NCI-H2227 treated with DMSO at 0.1 percent for 48 hours (cell line): Measurements from ENCODE around the gene TFDP1.

Experiments
- DNase-seq: peaks from one replicate; lab custom pipeline; 2025; lab: John Stamatoyannopoulos, UW

Gene TFDP1

GRCh38 chr13:113650275-113650674, 65.7 kb downstream of the TFDP1 start:
- DNase-seq: no peak

- no peak for DNase-seq
Observed at GRCh38 chr13:113650731-113651148, 66.2 kb downstream of the TFDP1 start.

DNA sequence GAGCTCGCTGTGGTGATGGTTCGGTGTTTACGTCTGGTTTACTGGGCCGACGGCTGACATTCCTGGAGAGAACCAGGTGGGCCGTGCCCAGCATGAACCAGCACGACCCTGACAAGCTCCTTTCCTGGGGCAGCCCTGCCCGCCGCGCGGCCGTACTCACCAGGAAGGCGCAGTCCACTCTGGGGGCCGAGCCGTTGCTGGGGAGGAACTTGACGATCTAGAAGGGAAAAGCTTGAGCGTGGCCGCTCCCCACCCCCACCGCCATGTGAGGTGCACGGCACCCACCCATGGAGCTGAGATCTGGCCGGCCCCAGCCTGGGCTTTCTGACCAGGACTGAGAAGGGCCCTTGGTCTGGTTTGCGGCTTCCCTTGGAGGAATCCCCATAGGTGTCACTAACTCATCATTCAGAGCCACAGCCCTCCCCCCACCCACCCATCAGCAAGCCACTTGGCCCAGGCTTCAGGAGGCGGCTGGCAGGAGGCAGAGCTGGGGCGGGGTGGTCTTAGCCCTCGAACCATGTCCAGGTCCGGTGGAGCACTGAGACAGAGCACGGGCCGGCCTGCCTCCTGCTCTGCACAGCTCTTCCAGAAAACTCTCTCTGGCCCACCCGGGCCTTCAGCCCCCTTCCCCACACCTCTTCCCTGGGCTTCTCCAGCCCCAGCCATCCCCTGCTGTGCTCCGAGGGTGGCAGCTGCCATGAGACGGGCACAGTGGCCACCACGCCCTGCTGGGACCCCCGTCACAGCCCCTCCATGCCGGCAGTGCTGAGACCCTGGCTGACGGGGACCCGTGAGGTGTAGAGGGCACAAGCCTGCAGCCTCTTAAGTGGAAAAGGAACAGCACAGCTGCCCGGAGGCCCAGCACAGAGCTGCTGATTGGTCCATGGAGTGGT, 67.2 kb downstream of the TFDP1 start:
- no peak for DNase-seq

- DNase-seq: no peak
Observed at GRCh38 chr13:113652404-113653263, 68.1 kb downstream of the TFDP1 start.

DNA sequence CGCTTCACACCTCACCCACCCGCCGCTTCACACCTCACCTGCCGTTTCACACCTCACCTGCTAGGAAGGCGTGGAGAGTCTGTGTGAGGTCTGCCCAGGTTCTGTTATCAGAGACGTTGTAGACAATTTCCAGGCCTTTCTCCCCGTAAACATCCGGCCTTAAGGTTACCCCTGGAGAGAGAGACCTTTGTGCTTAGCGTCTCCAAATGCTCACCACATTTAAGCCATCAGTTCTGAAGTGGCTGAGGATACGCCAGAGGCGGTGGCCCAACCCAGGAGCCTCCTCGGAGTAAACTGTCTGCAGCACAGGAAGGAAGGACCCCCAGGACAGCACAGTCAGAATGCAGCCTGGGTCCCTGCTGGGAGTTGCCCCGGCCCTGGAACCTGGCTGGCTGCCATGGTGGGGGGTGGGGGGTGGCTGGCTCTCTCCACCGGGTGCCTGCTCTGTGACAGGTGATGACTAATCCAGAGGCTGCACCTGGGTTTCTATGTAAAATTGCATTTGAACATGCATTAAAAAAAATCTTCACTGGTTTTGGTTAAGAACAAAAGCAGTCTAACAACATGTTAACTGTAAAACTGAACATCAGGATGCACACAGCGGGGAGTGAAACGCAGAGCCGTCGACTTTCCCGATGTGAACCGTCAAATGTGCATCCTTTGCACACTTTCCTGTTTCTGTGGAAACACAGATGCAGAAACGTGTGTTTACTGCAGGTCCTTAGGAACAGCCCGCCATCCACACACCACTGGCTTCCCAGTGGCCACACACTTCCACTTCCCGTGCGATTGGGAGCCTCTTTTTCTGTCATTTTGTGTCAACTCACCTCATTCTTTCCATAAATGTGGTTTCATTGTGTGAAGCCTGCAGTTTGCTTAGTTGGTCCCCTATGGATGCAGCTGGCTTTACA, 69.0 kb downstream of the TFDP1 start:
- DNase-seq: no peak

GRCh38 chr13:113654175-113654560, 69.6 kb downstream of the TFDP1 start:
- DNase-seq: no peak

DNA sequence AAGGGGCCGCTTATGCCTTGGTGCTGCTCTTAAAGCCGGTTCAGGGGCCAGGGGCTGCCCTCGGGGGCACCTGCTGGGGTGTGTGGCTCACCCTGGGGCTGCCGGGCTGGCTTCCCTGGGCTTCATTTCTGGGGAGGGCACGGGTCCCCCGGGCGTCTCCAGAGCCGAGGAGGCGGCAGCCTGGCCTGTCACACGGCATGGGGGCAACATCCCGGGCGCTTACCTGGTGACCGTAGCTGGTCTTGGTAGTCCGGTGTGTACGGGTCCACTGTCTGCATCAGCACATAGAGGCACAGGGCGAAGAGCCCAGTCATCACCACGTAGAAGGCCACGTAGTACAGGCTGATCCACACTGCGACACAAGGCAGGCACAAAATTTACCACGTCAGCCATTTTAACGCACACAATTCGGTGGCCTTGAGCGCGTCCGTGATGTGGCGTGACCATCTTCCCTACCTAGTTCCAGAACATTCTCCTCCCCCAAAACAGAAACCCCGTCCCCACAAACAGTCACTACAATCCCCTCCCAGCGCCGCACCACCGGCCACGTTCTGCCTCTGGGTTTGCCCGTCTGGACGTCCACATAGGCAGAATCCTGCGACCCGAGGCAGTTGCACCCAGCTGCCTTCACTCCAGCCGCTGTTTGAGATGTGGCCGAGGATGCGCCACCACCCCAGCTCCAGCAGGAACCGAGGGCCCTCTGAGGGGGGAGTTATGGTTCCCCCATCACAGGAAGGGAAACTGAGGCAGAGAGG, 70.2 kb downstream of the TFDP1 start:
- DNase-seq: no peak

GRCh38 chr13:113655346-113656002, 70.9 kb downstream of the TFDP1 start:
- no peak for DNase-seq

DNA sequence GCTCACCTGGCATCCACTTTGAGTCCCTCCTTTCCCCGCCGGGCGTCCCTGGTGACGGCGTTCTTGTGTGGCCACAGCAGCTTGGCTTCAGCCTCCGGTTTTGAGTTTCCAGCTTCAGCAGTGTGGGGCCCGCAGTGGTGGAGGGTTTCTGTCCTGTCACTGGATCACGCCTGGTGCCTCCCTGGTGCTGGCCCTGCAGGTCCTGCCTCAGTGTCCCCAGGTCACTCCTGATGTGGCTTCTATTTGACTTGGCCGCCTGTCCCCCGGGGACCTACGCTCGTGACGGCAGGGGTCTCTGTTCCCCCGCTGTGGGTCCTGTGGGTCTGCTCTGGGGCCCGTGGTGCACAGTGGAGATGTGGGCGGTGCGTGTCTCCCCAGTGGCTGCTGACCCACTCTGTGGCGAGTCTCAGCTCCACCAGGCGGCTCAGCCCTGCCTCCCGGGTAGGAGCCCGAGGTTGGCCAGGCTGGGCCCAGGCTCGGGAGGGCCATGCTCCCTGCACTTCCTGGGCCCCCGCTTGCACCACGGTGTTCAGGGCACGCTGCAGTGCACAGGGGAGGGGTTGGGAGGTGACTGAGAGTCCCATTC, 71.5 kb downstream of the TFDP1 start:
- no peak for DNase-seq

DNA sequence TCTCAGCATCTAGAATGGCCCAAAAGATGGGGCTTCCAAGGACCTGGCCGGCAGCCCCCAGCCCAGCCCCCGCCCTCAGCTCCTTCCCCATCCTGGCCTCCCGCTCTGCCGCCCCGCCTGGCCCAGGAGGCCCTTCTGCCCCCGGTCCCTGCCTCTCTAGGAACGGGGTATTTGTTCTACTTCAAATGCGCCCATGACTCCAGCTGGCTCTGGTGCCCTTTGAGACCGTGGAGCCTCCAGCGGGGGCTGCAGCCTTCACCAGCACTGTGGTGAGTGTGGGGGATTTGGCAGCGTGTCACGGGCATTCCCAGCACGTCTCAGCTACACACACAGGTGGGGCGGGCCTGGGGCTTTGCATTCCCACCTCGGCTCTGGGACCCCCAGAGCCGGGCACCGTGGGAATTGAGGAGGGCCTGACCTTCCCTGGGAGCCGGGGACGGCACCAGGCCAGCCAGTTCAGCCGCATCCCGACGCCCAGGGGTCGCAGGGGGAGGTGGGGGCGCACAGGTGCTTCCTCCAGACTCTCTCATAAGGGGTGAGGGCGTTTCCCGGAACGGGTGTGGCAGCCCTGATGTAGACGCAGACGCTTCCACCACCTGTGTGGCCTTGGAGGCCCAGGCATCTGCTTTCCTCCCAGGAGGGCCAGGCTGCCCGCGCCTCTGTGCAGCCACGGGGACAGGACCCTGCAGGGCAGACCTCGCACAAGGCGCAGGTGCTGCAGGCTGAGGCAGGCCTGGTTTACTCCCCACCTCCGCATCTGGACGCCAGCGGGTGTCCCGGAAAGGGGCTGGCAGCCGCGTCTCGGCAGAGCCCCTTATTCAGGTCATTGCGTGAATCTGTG, 72.5 kb downstream of the TFDP1 start:
- no peak for DNase-seq

GRCh38 chr13:113657851-113658741, 73.5 kb downstream of the TFDP1 start, which contains the start of gene ATP4B:
Gene ATP4B (minus strand): TSS chr13:113658198. CDS start chr13:113658144, 54 bp downstream.
- no peak for DNase-seq

- DNase-seq: no peak
Observed at GRCh38 chr13:113658836-113659235, 74.3 kb downstream of the TFDP1 start.

DNA sequence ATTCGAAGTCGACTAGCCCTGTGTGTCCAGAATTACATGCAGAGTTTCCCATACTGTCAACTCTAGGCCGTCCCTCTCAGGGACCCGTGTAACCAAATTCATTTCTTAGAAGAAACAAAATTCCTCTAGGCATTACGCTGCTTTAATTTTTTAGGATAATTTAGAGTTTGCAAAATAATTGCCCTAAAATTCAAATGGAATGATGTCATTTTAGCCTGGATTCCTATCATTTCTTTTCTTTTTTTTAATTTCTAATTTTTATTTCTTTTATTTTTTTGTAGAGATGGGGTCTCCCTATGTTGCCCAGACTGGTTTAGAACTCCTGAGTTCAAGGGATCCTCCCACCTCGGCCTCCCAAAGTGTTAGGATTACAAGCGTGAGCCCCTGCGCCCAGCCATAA, 74.8 kb downstream of the TFDP1 start:
- no peak for DNase-seq

- DNase-seq: no peak
Observed at GRCh38 chr13:113660066-113660465, 75.5 kb downstream of the TFDP1 start.

GRCh38 chr13:113661509-113661908, 77.0 kb downstream of the TFDP1 start:
- no peak for DNase-seq

DNA sequence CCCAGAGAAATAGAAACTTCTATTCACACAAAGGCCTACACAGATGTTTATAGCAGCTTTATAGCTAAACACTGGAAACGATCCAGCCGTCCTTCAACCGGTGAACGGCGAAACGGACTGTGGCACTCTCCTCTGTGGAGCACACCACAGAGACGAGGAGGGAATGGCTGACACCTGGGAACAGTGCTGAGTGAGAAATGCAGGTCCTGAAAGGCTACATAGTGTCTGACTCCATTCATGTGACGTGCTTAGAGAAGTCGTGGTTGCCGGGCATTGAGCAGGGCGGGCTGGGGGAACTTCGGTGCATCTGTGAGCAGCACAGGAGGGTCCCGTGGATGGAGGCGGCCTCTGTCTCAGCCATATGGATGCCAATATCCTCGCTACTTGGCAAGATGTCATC, 79.4 kb downstream of the TFDP1 start:
- no peak for DNase-seq

DNA sequence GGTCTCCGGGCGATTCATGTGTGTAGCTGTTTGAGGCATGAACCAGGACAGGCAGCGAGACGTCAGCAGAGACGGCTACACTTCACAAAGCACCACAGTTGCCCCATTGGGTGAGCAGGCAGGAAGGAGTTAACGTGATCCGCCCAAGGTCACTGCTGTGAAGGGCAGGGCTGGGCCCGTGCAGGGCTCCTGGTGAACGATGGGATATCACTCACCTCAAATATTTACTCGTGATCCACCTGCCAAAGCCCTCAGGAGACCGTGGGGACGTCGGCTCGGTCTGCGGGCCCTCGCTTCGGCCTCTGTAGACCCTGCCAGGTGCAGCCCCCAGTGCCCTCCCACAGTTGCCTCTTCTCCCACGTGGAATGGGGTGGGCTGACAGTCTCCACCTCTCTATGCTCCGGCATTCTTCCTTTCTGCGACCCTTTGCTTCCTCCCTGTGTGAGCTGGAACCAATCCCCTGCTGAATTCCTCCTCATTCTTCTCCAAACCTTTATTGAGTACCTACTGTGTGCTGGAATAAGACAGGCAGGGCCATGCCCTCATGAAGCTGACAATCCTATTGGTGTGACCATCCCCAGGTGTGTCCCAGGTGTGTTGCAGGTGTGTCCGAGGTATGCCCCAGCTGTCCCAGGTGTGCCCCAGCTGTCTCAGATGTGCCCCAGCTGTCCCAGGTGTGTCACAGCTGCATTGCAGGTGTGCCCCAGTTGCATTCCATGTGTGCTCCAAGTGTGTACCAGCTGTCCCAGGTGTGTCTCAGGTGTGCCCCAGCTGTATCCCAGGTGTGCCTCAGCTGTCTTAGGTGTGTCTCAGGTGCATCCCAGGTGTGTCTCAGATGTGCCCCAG, 80.4 kb downstream of the TFDP1 start:
- no peak for DNase-seq
